Ishikawa (cell line): ENCODE measurements around the gene JMJD7.

Source experiments
- EGR1 ChIP-seq: IDR thresholded peaks from 2 replicates; pipeline ENCODE4 v1.6.1; 2012
- FOXM1 ChIP-seq: IDR thresholded peaks from 2 replicates; pipeline ENCODE4 v1.6.1; 2012; ENCODE audit warnings: low read depth, borderline replicate concordance

DNA sequence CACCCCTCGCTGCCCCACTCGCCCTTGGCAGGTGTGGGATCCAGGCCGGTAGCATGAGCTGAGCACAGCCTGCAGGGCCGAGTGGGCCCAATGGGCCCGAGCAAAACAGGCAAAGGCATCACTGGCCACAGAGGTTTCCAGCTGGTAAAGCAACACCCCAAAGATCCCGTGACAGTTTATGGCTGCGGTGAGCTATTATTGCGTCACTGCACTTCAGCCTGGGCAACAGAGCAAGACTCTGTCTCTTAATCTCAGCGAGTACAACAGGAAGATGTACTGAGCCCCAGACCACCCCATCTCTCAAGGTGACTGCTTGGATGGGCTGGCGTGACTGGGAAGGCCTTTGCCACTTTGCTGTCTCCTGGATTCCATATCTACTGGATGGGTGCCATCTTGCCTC lies 4.3 kb downstream of the JMJD7 start:
- TF ChIP-seq EGR1 (no peak), FOXM1 (no peak)
